ENCODE measurements around the gene OSBPL6.
"Not testable (repeated sequence)": the region's sequence is repeated elsewhere in the genome, so short reads cannot be mapped to it uniquely, and the experiment has no call there.

The OSBPL6 gene

DNA sequence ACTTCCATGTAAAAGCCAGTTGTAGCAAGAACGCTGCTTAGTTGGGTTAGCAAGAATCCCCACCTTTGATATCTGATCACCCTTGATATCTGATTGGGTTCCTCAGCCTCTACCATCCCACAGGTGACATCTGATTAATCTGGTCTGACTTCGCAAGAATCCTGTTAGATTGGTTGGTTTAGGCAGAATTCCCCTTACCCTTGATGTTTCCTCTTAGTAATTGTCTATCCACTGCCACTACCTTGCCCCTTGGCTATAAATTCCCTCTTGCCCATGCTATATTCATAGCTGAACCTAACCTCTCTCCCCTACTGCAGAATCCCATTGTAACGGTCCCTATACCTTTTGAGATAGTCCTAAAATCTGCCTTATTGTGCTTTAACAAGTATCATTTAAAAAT, 223.6 kb downstream of the OSBPL6 start:
- no peak for DNase-seq (ENCODE audit: low read depth)
- TF ChIP-seq CTCF (IDR thresholded peaks at IDR 0.05; ENCODE audit: low read depth, low read length, missing control alignments), result no peak
- H3K4me3 ChIP-seq (ENCODE audit: low read depth, low read length), result no peak overlapping the region

DNA sequence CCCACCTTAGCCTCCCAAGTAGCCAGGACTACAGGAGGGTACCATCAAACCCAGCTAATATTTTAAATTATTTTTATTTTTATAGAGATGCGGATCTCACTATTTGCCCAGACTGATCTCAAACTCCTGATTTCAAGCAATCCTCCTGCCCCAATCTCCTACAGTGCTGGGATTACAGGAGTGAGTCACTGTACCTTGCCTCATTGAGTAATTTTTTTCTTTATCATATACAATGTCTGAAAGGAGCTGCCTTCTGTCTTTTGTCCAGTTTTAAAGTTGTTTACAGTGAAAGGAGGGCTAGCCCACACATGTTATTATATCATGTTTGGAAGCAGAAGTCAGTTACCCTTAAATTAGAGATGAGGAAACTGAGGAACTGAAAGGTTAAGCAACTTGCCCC, 224.1 kb downstream of the OSBPL6 start:
- no peak for DNase-seq (ENCODE audit: low read depth)
- TF ChIP-seq CTCF (IDR thresholded peaks at IDR 0.05; ENCODE audit: low read depth, low read length, missing control alignments), result no peak
- no peak overlapping the region for H3K4me3 ChIP-seq (ENCODE audit: low read depth, low read length)

DNA sequence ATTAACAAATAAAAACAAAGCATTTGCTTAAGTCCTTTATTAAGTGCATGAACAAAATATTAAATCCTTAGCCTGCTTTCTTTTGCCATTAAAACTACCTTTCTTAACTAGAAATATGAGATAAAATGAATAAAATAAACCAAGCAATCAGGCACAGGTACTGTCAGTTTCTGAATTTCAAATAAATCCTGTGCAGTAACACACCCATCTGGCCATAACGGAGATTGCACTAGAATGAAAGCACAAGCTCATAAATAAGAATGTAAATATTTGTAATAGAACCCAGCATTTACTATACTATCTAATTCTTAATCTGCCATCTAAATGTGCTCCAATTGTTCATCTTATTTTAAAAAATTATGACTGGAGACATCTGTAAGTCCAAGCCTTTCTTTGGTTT, 224.8 kb downstream of the OSBPL6 start:
- peak; percentile 19 for TF ChIP-seq CTCF (IDR thresholded peaks at IDR 0.05; ENCODE audit: low read depth, low read length, missing control alignments)
- DNase-seq (ENCODE audit: low read depth), result no peak
- no peak overlapping the region for H3K4me3 ChIP-seq (ENCODE audit: low read depth, low read length)

GRCh38 chr2:178420463-178420999, 226.2 kb downstream of the OSBPL6 start:
- no peak for DNase-seq (ENCODE audit: low read depth)
- TF ChIP-seq CTCF (IDR thresholded peaks at IDR 0.05; ENCODE audit: low read depth, low read length, missing control alignments), result no peak
- H3K4me3 ChIP-seq (ENCODE audit: low read depth, low read length), result no peak overlapping the region

GRCh38 chr2:178422097-178422496, 227.8 kb downstream of the OSBPL6 start:
- TF ChIP-seq CTCF (IDR thresholded peaks at IDR 0.05; ENCODE audit: low read depth, low read length, missing control alignments), result no peak
- DNase-seq (ENCODE audit: low read depth), result no peak
- H3K4me3 ChIP-seq (ENCODE audit: low read depth, low read length), result no peak overlapping the region

GRCh38 chr2:178423746-178424145, 229.4 kb downstream of the OSBPL6 start:
- DNase-seq (ENCODE audit: low read depth), result not testable (repeated sequence)

DNA sequence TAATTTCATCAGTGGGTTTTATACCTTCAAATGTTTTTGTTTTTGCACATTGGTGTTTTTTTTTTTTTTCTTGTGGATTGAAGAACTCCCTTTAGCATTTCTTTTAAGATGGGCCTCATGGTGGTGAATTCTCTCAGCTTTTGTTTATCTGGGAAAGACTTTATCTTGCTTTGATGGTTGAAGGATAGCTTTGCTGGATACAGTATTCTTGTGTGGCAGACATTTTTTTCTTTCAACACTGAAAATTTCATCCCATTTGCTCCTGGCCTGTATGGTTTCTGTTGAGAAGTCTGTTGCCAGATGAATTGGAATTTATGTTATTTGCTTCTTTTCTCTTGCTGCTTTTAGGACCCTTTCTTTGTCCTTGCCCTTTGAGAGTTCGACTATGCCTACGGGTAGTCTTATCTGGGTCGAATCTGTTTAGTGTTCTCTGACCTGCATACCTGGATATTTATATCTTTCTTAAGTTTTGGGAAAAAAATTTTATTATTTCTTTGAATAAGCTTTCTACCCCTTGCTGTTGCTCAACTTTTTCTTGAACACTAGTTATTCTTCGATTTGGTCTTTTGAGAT, 231.0 kb downstream of the OSBPL6 start:
- no peak overlapping the region for H3K4me3 ChIP-seq (ENCODE audit: low read depth, low read length)
- no peak for DNase-seq (ENCODE audit: low read depth)
- no peak for TF ChIP-seq CTCF (IDR thresholded peaks at IDR 0.05; ENCODE audit: low read depth, low read length, missing control alignments)

More at GRCh38 chr2:178423746-178424145, 229.4 kb downstream of the OSBPL6 start:
- not testable (repeated sequence) for H3K4me3 ChIP-seq (ENCODE audit: low read depth, low read length)
